Measurements from ENCODE around the gene MRI1.

GRCh38 chr19:13807421-13808021, 43.2 kb downstream of the MRI1 start:
- TF ChIP-seq EZH2 (IDR thresholded peaks at IDR 0.05; ENCODE audit: borderline replicate concordance, low read depth, low read length, severe bottlenecking) (no peak), CTCF (IDR thresholded peaks at IDR 0.05; ENCODE audit: borderline replicate concordance, extremely low read depth, low read length, poor library complexity, severe bottlenecking) (no peak)

All from DND-41 (cell line).